Suppressor macrophage (primary cell): ENCODE results near the gene DIPK1A.

Experiments
- DNase-seq, 4 experiments: peaks; one replicate each; pipeline ENCODE4 v3.0.0-alpha.2; 2020 to 2022
- total RNA-seq, 17 experiments: gene quantifications; one replicate each; lab custom pipeline; 2026; ENCODE audit warnings: mixed read lengths in 6 of 17, inconsistent platforms in 3 of 17; lab: John Stamatoyannopoulos, UW

The DIPK1A gene
- total RNA-seq = 0.69 to 10.7 (median 6.3) reads per million in 17 experiments

GRCh38 chr1:92961131-92961895, at the start of gene DIPK1A:
Gene DIPK1A, minus strand, starts transcription at chr1:92961462. Its CDS starts 33 bp downstream, at chr1:92961429.
- peak; percentile 50 to 82 (median 66) for DNase-seq

DNA sequence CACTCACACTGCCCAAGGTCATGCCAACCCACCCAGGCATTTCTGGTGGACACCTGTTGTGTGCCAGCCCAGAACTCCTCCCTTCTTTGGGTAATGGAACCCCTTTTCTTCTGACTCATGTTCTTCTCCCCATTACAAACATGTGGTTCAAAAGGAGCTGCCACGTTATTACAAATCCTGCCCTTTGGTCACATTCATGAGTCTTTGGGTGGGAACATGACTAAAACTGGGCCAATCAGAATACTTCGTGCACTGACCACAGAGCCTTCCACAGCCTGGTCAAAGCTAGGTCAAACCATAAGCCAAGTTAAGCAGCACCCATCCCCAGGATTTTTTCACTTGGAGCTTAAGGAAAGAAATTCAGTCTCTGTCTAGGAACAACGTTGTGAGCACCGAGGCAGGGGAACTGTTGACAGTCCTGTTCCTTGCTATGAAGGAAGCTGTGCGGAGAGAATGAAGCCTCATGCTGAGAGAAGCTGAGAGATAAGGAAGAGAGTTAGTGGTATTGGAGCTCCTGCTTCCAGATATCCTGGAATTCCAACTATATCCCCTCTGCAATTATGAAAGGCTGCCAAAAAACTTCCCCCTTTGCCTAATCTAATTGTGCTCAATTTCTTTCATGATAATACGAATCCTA, 46.8 kb upstream of the DIPK1A start:
- DNase-seq = no peak

DNA sequence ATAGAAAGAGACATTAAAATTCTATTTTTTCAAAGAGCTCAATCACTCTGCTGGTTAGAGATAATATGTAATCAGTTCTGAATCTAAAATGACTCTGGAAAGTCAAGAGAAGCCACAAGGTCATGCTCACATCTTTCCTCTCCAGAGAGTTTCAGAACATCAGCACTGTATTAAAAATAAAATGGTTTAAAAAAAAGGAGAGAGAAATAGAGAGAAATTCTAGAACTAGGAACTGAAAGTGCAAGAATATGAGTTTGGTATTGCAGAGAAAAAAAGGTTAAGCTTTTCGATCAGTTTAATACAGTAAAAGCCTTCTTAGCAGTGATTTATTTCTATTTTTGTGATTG, 44.0 kb upstream of the DIPK1A start:
- peak in 1 of 4 experiments; percentile 29 for DNase-seq

DNA sequence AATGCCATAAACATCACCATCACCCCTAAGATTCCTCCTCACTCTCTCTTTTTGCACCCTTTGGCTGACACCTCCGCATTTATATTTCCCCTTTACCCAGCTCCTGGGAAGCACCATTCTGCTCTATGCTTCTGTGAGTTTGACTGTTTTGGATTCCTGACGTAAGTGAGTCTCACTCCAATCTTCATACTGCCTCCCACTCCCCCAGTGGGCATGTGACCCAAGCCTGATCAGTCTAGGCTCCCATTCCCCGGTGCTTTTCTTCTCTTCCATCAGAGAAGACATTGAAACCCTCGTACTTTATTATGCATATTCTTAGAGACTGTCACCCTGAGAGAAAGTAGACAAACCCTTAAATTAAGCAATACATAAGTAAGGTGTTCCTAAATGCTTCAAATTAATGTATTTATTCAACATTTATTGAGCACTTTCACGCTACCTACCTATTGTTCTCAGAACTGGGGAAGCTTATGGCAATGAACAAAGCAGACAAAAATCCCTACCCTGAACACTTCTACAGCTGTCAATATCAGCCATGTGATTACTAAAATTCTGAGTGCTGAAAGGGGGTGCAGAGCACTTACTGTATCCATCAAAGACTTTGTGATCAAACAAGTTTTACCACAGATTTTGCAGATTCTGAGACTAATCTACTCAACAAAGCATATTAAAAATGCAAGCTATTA, 43.4 kb upstream of the DIPK1A start:
- DNase-seq = no peak

- no peak for DNase-seq
Observed at GRCh38 chr1:93003981-93004380, 42.7 kb upstream of the DIPK1A start.

GRCh38 chr1:93002781-93003180, 41.5 kb upstream of the DIPK1A start:
- DNase-seq = peak; percentile 39 to 58 (median 52)

GRCh38 chr1:93001893-93002292, 40.6 kb upstream of the DIPK1A start:
- no peak for DNase-seq

GRCh38 chr1:93000751-93001175, 39.5 kb upstream of the DIPK1A start:
- DNase-seq = no peak

- no peak for DNase-seq
Observed at GRCh38 chr1:93000291-93000690, 39.0 kb upstream of the DIPK1A start.

- DNase-seq = no peak
Observed at GRCh38 chr1:92998821-92999220, 37.6 kb upstream of the DIPK1A start.

GRCh38 chr1:92995441-92996430, 34.5 kb upstream of the DIPK1A start:
- peak in 3 of 4 experiments; percentile 25 to 50 (median 27) for DNase-seq

- peak; percentile 88 to 96 (median 92) for DNase-seq
Observed at GRCh38 chr1:92994105-92994712, 32.9 kb upstream of the DIPK1A start.

DNA sequence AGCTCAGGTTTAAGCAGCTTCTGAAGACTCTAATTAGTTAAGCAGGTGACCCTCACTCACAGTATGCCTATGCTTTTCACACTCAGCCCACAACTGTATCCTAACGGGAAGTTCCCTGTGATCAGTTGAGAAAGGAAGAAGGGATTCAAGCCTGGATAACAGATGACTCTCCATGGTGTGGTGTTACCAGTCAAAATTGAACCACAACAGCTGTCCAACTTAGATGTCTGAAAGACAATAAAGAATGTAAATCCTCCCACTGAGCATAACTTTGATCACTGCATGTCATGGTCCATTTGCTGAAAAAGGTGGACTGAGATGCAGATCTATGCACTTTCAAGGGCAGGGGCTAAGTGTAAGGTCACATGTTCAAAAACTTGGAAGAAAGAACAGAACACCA, 32.3 kb upstream of the DIPK1A start:
- DNase-seq = no peak

DNA sequence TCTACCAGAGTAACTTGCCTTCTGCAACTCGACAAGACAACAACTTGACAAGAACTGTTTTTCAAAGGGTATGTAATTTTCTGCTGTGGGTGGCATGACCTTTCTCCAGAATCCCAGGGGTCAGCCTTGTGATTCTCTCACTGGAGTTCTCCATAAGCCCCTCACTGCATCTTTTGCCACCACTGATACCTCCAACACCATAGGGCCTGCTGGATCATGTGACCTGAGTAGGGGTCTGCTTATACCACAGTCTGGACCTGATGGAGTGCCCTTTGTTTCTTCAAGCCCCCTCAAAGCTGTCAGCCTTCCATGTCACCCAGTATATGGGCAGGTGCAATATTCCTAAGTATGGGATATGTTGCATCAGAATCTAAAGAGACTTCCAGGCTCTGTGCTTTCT, 31.6 kb upstream of the DIPK1A start:
- no peak for DNase-seq

GRCh38 chr1:92992054-92992453, 30.8 kb upstream of the DIPK1A start:
- DNase-seq = peak in 2 of 4 experiments; percentile 19 to 45

DNA sequence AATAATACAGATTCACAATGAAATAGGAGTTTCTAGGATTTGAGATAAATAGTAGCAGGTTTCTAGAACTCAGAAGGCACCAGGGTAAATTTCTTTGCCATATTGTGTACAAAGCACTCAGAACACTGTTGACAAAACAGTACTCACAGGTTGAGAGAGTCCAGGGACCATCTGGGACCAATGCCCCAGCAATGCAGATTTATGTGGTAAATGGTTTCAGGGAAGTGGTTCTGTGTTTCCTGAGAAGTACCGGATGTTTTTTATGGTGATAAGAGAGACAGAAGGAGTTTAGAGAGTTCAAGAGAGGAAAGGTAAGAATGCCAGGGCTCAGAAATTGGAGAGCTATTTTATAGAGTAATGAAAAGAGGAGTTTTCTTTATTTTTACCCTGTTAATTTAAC, 29.6 kb upstream of the DIPK1A start:
- no peak for DNase-seq

GRCh38 chr1:92989936-92990583, 28.8 kb upstream of the DIPK1A start:
- DNase-seq = peak in 1 of 4 experiments; percentile 38

GRCh38 chr1:92989253-92989652, 28.0 kb upstream of the DIPK1A start:
- DNase-seq = no peak

GRCh38 chr1:92987462-92987861, 26.2 kb upstream of the DIPK1A start:
- no peak for DNase-seq

DNA sequence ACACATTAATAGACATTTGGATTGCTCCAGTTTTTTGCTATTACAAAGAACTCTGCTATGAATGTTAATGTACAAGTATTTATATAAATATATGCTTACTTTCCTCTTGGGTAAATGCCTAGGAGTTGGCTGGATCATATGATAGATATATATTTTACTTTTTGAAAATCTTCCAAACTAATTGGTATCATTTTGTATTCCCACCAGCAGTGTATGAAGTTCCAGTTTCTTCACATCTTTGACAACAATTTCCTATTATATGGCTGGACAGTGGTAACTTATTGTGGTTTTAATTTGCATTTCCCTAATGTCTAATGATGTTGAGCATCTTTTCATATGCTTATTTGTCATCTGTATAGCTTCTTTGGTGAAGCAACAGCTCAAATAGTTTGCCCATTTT, 23.8 kb upstream of the DIPK1A start:
- DNase-seq = no peak
